GM18520 (cell line): ENCODE data around the gene LRRC56.
"Not testable (repeated sequence)": the region's sequence is repeated elsewhere in the genome, so short reads cannot be mapped to it uniquely, and the experiment has no call there.

Experiments
- ATAC-seq: cut with Tn5 transposase; IDR thresholded peaks from one replicate; pipeline ENCODE4 v1.9.1; 2021; ENCODE audit not compliant: unreplicated experiment

The LRRC56 gene

GRCh38 chr11:573146-573759, 35.9 kb downstream of the LRRC56 start:
- ATAC-seq: no peak

DNA sequence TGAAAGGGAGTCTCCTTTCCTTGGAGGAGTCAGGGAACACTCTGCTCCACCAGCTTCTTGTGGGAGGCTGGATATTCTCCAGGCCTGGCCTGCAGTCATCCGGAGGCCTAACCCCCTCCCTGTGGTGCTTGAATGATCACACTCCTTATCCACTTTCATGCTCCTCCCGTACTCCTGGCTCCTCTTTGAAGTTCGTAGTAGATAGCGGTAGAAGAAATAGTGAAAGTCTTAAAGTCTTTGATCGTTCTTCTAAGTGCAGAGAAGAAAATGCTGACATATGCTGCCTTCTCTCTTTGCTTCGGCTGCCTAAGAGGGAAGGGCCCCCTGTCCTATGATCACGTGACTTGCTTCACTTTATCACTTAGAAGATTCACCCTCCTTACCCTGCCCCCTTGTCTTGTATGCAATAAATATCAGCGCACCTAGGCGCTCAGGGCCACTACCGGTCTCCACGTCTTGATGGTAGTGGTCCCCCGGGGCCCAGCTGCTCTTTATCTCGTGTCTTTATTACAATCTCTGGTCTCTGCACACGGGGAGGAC, 36.8 kb downstream of the LRRC56 start:
- not testable (repeated sequence) for ATAC-seq

- no peak for ATAC-seq
Measured at GRCh38 chr11:574632-575312, 37.4 kb downstream of the LRRC56 start.

DNA sequence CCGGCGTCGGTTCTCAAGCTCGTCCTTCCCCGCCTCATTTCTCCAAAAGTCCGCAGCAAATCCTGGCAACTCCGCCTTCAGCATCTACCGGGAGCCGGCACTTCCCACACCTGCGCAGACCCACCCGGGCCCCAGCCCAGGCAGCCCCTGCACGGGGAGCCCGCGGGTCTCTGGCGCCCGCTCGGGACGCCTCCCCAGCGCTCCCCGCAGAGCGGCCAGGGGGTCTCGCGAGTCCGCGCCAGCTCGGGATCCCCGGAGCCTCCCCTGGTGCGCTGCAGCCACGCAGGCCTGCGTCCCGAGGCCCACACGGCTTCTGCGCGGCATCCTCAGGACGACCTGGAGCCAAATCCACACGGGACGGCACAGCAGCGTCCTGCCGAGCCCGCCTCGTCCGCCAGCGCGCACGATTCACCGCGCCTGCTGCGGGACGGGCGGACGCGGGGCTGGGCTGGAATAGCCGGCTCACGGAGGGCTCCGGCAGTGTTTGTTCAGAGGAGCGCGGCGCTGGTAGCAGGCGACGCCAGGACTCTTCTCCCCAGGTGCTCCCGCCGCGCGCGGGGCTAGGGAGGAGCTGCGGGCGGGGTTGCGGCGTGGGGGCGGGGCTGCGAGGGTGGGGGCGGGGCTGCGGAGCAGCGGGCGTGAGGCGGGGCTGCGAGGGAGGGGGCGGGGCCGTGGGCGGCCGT, 38.1 kb downstream of the LRRC56 start:
- peak; percentile 33 for ATAC-seq

GRCh38 chr11:575996-576768, 38.9 kb downstream of the LRRC56 start, which contains the start of gene PHRF1:
PHRF1 (plus strand) TSS chr11:576470; CDS start chr11:581513, 5,043 bp downstream.
- ATAC-seq: peak; percentile 73

GRCh38 chr11:576811-577610, 39.7 kb downstream of the LRRC56 start:
- ATAC-seq: no peak

- no peak for ATAC-seq
Measured at GRCh38 chr11:577611-577894, 40.2 kb downstream of the LRRC56 start.

GRCh38 chr11:578276-579035, 41.1 kb downstream of the LRRC56 start:
- ATAC-seq: no peak

- no peak for ATAC-seq
Measured at GRCh38 chr11:579830-580601, 42.7 kb downstream of the LRRC56 start.

GRCh38 chr11:581342-581741, 44.0 kb downstream of the LRRC56 start:
- no peak for ATAC-seq

DNA sequence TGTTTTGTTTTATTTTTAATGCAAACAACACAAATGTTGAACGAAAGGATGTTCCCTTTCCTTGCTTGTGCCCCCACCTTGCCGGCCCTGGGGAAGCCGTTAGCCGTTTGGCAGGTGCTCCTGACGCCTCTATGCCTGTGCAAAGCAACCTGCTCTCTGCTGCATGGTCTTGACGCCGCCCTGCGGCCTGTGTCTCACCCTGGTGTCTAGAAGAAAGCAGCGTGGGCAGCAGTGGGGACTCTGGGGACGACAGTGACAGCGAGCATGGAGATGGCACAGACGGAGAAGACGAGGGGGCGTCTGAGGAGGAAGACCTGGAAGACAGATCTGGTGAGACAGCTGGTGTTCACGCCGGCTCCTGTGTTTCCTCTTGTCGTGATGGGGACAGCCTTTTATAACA, 44.4 kb downstream of the LRRC56 start:
- ATAC-seq: no peak

DNA sequence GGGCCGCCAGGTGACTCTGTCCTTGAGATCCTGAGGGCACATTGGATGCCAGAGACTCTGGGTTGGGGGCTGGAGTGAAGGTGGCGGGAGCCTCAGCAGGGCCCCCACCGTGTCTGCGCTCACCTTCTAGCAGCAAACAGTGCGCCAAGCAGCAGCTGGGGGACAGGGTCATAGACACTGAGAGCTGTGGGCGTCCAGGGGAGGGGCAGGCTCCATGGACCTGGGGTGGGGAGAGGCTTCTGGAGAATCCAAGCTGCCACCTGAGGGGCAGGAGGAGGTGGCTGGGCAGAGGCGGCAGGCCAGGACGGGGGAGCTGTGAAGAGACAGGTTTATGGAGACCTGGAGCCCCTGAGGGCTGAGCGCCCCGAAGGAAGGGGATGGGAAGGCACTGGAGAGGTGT, 47.0 kb downstream of the LRRC56 start:
- no peak for ATAC-seq

DNA sequence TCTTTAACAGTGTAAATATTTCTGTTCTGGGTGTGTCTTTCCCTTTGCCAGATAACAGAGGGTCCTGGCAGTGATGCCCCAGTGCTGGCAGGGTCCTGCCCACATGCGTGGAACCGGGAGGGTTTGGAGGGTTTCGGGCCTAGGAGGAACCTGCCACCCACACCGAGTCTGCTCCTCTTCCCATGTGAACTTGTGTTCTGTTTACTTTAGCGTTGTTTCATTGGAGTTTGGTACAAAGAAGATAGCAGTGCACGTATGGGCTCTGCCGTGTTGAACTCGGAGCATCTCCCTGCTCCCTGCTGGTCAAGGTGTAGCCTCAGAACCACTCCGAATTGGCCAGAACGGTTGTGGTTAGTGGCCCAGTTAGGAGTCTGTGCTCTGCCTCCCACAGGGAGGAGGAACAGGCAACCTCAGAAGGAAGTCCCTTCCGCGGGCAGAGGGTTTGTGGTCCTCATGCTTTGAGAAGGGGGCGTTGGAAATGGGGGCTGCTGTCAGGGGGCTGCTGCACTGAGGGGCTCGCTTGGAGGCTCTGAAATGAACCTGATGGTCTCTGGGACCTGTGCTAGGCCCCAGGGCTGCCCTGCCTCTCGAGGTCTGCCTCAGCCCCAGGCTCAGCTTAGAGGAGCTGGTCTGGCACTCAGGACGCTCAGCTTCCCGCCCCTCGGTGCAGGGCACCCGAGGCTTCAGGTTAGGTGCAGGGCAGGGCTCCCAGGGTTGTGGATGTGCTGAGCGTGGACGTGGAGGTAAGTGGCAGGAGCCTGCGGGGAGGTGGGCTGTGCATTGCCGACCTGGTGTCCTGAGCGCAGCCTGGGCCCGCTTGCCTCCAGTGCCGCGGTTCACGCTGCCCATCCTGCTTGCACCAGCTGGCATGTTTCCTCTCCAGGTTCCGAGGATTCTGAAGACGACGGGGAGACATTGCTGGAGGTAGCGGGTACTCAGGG, 49.3 kb downstream of the LRRC56 start:
- no peak for ATAC-seq

GRCh38 chr11:587546-587945, 50.2 kb downstream of the LRRC56 start:
- ATAC-seq: no peak

- ATAC-seq: no peak
Measured at GRCh38 chr11:587978-588380, 50.7 kb downstream of the LRRC56 start.

GRCh38 chr11:589798-590197, 52.5 kb downstream of the LRRC56 start:
- ATAC-seq: no peak

DNA sequence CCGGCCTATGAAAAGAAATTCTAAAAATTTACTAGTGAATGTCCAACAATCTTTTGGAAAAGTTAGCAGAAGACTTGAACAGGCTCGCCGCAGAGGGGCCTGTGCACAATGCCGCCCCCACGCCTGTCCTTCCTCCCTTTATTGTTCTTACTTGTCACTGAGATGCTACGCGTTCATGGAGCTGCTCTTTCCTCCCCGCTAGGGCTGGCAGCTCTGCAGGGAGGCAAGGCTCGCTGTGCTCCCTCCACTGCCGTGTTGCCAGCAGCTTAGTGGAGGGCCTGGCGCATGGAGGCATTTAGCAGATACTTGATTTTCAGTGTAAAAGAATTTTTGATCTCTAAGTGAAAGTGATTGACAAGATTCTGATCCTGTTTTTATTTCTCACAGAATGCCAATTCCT, 53.7 kb downstream of the LRRC56 start:
- ATAC-seq: no peak

GRCh38 chr11:592501-592900, 55.2 kb downstream of the LRRC56 start:
- no peak for ATAC-seq
